Medulla oblongata (tissue), 1 donor: Measurements from ENCODE around the gene HMGB1.

Source experiments
- DNase-seq: peaks from one replicate; pipeline ENCODE4 v3.0.0-alpha.2; 2015; ENCODE audit errors: extremely low spot score

The HMGB1 gene

GRCh38 chr13:30465593-30466357, at the start of gene HMGB1:
TSS of gene HMGB1 (minus strand) at chr13:30465936. CDS start at chr13:30463680, 2,256 bp downstream.
- DNase-seq: peak; percentile 99

DNA sequence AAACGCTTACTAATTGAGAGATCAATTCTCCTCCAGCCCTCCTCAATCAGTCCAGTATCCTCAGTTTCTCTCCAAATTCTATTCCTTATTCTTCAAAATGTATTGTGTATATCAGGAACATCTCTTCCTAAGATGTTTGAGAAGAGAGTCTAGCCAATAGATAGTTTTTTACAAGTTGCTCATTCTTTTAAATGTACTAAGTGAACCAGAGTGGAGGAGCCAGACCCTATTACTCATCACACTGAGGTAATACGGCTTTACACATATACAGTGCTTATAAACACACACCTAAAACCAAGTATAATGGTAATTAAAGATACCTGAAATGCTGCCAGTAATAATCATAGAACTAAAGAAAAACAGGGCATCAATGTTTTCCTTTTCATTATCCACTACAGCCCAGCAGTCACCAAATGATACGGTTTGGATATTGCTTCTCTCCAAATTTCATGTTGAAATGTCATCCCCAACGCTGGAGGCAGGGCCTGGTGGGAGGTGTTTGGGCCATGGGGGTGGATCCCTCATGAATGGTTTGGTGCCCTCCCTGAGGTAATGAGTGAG, 45.2 kb upstream of the HMGB1 start:
- no peak for DNase-seq

DNA sequence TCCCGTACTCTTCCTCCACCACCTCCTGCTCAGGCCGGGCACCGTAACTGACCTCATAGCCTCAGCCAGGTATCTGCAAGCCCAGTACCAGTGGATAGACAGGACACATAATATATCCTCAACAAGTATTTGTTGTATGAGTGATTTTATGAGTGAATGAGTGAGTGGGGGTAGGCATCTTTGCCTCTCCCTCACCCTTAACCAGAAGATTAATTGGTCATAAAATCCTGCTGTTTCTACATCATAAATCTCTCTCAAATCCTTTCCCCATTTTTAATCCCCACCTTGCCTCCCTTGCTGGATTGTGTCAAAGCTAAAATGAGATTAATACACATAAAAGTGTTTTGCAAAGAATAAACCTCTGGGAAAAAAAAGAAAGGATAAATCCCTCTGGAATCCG, 44.4 kb upstream of the HMGB1 start:
- no peak for DNase-seq

GRCh38 chr13:30509254-30510050, 43.7 kb upstream of the HMGB1 start:
- DNase-seq: no peak

- DNase-seq: no peak
Observed at GRCh38 chr13:30504081-30504480, 38.3 kb upstream of the HMGB1 start.

DNA sequence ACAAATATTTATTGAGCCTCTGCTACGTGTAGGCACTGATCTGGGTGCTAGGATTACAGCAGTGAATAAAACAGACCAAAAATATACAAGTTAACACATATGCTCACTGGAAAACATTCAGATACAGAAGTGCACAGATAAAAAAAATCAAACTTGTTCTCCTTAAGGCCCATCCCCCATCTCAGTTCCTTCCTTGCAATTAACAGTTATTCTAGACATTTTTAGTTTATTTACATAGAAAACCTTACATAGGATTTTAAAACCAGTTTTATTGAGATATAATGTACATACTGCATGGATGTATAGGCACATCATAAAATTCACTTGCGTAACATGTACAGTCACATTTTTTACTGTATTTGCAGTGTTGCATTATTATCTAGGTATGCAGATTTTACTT, 36.5 kb upstream of the HMGB1 start:
- DNase-seq: no peak

DNA sequence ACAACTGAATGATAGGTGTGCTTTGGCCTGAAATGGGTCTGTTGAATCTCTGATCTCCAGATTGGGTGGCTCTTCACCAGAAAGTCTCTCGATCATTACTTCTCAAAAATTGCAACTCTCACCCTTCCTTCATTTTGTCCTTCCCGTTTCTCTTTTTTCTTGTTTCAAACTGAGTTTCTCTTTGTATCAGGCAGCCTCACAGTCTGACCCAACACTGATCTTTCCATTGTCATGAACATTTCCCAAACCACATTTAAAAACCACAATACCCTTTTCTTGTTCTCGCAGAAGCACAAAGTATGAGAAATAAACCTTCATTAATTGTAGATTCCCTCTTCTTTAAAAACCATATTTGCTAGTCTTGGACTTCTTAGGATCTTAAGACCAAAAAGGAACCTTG, 33.6 kb upstream of the HMGB1 start:
- no peak for DNase-seq

GRCh38 chr13:30496147-30496546, 30.4 kb upstream of the HMGB1 start:
- no peak for DNase-seq

DNA sequence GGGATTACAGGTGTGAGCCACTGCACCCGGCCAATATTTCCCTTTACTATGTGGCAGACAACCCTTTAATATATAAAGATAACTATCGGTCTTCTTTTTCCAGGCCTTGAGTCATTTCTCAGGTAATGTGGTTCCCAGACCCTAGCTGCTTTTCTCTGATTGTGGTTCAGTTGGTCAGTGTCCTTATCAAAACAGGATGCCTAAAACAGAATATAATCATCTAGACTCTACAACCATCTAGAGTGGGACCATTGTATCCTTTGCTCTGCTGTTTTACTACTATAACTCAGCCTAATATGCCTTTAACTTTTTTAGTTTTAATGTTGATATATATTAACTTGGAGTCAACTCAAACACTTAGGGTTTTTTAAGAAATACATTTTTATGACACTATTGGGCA, 30.0 kb upstream of the HMGB1 start:
- DNase-seq: no peak

DNA sequence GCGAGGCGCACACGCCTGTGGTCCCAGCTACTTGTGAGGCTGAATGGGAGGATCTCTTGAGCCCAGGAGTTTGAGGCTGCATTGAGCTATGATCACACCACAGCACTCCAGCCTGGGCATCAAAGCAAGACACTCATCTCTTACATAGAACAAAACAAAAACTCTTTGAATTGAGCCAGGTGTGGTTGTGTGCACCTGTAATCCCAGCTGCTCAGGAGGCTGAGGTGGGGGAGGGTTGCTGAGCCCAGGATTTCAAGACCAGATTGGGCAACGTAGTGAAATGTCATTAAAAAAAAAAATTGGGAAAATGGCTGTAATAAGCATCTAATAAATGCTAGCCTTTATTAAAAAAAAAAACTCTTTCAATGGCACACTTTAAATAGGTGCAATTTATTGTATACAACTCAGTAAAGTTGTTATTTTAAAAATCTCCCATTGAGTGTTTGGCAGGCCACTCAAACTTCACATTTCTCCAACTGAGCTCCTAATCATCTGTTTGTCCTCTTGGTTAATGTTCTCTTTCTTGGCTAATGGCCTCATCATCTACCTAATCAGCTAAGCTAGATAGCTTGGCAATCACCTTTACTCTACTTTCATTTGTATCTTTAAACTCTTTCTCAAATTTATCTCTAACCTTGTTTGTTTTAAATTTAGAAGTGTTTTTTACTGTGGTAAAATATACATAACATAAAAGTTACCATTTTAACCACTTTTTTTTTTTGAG, 28.1 kb upstream of the HMGB1 start:
- no peak for DNase-seq

GRCh38 chr13:30487075-30487470, 21.3 kb upstream of the HMGB1 start:
- DNase-seq: no peak

DNA sequence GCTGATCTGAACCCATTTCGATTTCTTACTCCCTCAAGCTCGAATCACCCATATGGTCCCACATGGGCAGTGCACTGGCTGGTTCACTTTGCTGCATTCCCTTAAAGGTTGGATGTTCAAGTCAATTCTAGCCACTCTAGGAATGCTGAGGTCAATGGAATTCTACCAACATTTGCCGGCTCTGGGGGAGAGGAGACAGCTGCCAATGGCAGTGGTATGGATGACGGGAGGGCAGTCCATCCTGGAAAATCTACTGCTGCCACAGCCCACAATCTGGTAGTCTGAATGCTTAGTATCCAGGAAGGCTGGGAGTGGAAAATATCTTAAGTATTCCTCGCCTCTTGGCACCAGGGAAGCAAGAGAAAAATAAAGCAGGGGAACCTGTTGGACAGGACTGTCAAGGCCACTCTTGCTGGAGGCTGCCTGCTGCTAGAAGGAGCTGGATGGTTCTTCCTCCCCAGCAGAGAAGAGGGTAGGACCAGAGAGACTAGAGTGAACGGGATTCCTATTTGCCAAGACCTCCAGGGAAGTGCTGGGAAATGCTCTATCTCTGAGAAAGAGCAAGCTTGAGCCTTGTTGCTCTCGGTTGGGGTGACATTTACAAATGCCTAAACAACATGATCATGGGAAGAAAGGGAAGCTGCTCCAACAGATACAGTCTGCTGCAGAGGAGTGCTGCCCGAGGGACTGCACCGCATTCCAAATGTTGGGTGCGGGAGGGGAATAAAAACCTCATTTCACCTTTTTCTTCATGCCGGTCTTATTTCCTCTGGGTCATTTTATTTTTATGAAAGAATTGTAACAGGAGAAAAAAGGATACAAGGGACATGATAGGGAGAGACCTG, 20.7 kb upstream of the HMGB1 start:
- no peak for DNase-seq

DNA sequence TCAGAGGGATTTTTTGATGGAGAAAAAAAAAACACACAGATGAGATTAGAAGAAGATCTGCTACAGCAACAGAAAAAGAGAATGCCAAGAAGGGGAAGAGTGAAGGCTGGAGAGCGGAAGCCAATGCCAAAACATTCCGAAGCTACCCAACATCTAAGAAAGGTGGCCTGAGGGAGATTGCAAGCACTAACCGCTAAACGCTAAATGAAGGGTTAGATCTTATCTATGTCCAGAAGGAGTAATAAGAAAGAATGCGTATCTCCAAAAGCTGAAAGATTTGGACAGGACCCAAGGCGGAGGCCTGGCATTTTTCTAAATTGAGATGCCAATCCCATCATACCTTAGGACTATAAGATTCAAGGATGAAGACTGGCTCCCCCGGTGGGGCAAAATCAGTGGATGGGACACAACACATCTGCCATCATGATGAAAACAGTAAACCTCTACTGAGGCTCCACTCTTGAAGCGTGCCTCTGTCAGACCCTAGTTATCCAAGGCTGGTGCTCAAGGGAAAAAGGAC, 15.6 kb upstream of the HMGB1 start:
- no peak for DNase-seq

DNA sequence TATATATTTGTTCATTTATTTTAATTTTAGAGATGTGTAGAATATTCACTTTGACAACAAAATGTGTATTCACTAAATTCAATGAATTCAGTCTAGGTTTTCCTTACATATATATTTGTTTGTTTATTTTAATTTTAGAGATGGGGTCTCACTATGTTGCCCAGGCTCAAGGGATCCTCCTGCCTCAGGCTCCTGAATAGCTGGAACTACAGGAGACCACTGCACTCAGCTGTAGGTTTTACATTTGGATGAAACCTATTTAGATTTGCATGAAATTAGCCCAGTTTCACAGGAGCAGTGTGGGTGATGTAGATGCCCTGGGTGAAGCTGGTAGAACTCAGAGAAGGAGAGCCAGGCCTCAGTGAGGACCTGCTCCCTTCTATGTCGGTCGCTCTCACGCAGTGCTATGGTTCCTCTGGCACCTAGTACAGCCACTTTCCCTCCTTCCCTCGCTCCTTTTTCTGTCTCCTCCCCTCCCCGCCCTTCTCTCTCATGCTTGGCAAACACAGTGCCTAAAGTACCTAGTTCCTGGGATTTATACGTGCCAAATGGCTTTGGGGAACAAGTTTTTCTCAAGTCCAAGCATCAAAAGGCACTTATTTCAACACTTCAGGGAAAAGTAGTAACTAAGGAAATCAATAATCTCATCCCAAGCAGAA, 14.7 kb upstream of the HMGB1 start:
- no peak for DNase-seq

DNA sequence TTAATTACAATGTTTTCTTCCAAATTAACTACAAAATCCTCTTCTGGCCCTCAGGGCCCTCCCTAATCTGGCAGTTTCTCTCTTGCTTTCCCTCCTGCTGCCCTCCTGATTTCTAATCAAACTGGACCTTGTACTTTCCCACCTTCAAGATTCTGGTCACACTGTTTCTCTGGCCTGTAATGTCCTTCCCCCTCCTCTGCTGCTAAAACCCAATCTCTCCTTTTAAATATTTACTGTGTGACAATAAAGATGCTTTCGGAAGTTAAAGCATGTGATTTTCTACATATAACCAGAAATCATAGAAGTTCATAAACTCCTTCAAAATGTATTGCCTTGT, 14.1 kb upstream of the HMGB1 start:
- DNase-seq: no peak

DNA sequence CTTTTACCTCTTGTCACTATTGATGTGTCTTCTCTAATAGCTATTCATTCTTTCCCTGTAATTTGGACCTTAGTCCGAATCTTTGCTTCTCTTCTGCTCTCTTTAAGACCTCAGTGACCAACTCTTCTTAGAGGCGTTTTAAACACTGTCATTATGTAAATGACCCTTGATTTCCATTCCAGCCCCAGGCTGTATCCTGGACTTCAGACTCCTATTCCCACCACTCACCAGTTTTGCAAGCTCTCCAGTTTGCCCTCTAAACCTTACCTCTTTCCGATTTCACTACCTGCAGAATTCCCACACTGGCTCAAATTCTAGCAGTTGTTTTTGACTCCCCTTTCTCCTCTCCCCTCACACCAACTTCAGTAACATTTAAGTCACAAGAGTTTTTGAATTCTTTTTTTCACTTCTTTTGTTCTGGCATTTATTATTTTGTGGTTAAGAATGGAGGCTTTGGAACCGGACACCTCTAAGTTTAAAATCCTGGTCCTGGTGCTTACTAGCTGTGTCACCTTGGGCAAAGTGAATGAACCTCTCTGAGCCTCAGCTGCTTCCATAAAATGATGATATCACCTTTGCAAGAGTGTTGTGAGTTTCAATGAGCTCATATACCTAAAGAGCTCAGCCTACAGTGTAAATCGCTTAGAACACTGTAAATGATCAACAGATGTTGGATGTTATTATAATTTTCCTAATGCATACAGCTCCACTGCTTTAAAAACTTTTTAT, 13.6 kb upstream of the HMGB1 start:
- no peak for DNase-seq

- no peak for DNase-seq
Observed at GRCh38 chr13:30477346-30478195, 11.8 kb upstream of the HMGB1 start.

DNA sequence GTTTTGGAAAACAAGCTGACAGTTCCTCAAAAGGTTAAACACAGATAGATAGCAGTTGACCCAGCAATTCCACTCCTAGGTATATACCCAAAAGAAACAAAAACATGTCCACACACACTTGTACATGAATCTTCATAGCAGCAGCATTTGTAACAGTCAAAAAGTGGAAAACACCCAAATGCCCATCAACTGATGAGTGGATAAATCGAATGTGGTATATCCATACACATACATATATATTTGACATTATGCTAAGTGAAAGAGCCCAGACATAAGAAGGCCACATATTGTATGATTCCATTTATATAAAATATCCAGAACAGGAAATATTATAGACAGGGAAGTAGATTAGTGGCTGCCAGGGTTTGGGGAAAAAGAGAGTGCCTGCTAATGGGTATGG, 7.9 kb upstream of the HMGB1 start:
- DNase-seq: no peak

GRCh38 chr13:30466841-30467252, 1.1 kb upstream of the HMGB1 start:
- DNase-seq: no peak
